Non-pigmented ciliary epithelial cell (primary cell): ENCODE measurements around the gene NCF4.

ENCODE experiments used
- DNase-seq: peaks from one replicate; pipeline ENCODE4 v3.0.0-alpha.2; 2010; ENCODE audit warnings: low read depth

Gene NCF4

GRCh38 chr22:36897611-36898010 lies 36.8 kb downstream of the NCF4 start:
- DNase-seq, result no peak

GRCh38 chr22:36898690-36899089 lies 37.9 kb downstream of the NCF4 start:
- no peak for DNase-seq

GRCh38 chr22:36899498-36899897 lies 38.7 kb downstream of the NCF4 start:
- DNase-seq, result no peak

- DNase-seq, result no peak
Observed at GRCh38 chr22:36900225-36900624, 39.4 kb downstream of the NCF4 start.

GRCh38 chr22:36900880-36901279 lies 40.1 kb downstream of the NCF4 start:
- DNase-seq, result no peak

- no peak for DNase-seq
Observed at GRCh38 chr22:36901411-36902142, 40.8 kb downstream of the NCF4 start.

- no peak for DNase-seq
Observed at GRCh38 chr22:36902143-36902926, 41.5 kb downstream of the NCF4 start.

GRCh38 chr22:36904260-36904880 lies 43.6 kb downstream of the NCF4 start:
- DNase-seq, result no peak

- DNase-seq, result no peak
Observed at GRCh38 chr22:36907253-36908195, 46.7 kb downstream of the NCF4 start.

- no peak for DNase-seq
Observed at GRCh38 chr22:36910461-36910860, 49.7 kb downstream of the NCF4 start.

- no peak for DNase-seq
Observed at GRCh38 chr22:36911887-36912661, 51.3 kb downstream of the NCF4 start.

GRCh38 chr22:36912694-36913426 lies 52.1 kb downstream of the NCF4 start:
- no peak for DNase-seq

- DNase-seq, result no peak
Observed at GRCh38 chr22:36913427-36914389, 52.9 kb downstream of the NCF4 start, which contains the start of gene CSF2RB. Gene CSF2RB (plus strand): TSS chr22:36913628. CDS start chr22:36922208, 8,580 bp downstream.

GRCh38 chr22:36914390-36914752 lies 53.6 kb downstream of the NCF4 start:
- no peak for DNase-seq

- DNase-seq, result no peak
Observed at GRCh38 chr22:36916034-36916433, 55.2 kb downstream of the NCF4 start.

- DNase-seq, result no peak
Observed at GRCh38 chr22:36918586-36919284, 57.9 kb downstream of the NCF4 start.

GRCh38 chr22:36921309-36922104 lies 60.7 kb downstream of the NCF4 start:
- DNase-seq, result no peak
